ENCODE data around the gene L2HGDH.
A peak's percentile ranks its signal among the peaks of the same experiment; 100 is the strongest.
"Not testable (repeated sequence)": the region's sequence is repeated elsewhere in the genome, so short reads cannot be mapped to it uniquely, and the experiment has no call there.

The L2HGDH gene

GRCh38 chr14:50311972-50312733 lies at the start of gene L2HGDH, which contains the start of gene DMAC2L:
L2HGDH (minus strand) TSS chr14:50312229; CDS start chr14:50312150, 79 bp downstream.
DMAC2L (plus strand) TSS chr14:50312324; CDS start chr14:50321488, 9,164 bp downstream.
- DNase-seq (ENCODE audit: low spot score): peak; percentile 99

- DNase-seq (ENCODE audit: low spot score): no peak
These were observed 48.8 kb upstream of the L2HGDH start for GRCh38 chr14:50360851-50361250.

- no peak for DNase-seq (ENCODE audit: low spot score)
These were observed 48.1 kb upstream of the L2HGDH start for GRCh38 chr14:50360093-50360492.

GRCh38 chr14:50359631-50360030 lies 47.6 kb upstream of the L2HGDH start:
- no peak for DNase-seq (ENCODE audit: low spot score)

DNA sequence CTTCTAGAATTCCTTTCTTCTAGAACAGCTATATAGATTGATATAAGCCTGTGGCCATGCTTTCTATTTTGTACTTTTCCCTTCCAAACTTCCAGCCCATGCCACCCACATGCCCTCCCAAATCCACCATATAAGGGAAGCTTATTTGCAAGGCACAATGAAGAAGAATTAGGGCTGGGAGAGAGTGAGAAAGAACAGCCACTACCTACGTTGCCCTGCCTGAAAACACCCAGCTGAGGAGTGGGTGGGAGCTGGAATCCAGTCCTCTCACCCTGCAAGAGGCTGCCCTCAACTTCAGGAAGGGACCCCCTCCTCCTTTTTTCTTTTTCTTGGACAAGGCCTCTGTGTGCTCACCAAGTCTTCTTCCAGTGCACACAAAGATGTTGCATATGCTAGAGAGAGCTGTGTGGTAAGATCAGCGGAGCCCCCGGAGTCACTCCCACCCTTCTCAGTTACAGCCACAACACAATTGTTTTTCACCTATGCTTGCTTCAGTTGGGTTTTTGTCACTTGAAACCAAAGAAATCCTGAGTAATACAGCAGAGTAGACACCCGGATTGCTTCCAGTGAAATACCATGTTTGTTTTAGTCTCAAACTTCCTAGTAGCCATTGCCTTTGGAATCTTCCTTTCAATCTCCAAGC lies 45.8 kb upstream of the L2HGDH start:
- DNase-seq (ENCODE audit: low spot score): no peak

DNA sequence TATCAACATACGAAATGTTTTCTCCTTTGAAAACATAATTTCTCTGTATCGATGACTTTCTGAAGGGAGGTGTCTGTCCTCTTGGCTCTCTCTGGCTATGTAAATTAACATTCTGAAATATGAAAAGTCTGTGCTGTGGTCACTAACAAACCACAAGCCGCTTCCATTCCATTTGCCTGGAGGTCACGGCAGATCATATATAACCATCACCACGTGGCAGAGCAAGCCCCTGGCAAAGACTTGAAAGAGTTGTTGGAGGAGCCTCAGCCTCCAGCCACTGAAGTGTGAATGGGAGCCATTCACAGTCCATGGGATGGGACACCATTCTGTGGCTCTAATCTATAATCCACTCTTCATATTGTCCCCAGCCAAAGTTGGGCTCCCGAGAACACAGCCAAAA lies 45.1 kb upstream of the L2HGDH start:
- no peak for DNase-seq (ENCODE audit: low spot score)

DNA sequence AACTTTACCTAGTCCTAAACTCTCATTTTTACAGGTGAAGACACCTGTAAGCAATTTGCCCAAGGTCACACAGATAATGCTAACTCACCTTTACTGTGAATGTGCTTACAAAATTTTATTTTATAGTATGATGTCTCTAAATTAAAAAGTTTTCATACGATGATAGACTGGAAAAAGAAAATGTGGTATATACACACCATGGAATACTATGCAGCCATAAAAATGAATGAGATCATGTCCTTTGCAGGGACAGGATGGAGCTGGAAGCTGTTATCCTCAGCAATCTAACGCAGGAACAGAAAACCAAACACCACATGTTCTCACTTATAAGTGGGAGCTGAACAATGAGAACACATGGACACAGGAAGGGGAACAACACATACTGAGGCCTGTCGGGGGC lies 44.3 kb upstream of the L2HGDH start:
- DNase-seq (ENCODE audit: low spot score): not testable (repeated sequence)

DNA sequence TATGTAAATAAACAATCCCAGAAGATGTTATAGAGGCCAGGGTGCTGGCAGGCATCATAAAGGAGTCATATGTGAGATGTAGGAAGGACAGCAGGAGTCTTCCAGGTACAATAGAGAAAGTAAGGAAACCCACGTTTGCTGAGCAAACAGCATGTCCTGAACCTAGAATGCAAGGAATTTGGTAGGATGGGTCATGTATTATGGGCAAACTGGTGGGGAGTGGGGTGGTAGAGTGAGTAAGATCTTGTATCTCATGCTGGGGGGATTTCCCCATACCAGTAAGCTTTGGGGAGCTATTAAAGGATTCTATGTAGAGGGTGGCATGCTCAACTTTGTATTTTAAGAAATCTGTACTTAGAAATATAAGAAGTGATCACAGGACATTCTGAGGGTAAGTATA lies 43.7 kb upstream of the L2HGDH start:
- DNase-seq (ENCODE audit: low spot score): no peak

GRCh38 chr14:50354527-50354926 lies 42.5 kb upstream of the L2HGDH start:
- DNase-seq (ENCODE audit: low spot score): no peak

- DNase-seq (ENCODE audit: low spot score): peak; percentile 30
These were observed 41.1 kb upstream of the L2HGDH start for GRCh38 chr14:50353126-50353525.

GRCh38 chr14:50352584-50352983 lies 40.6 kb upstream of the L2HGDH start:
- DNase-seq (ENCODE audit: low spot score): no peak

GRCh38 chr14:50350975-50351374 lies 38.9 kb upstream of the L2HGDH start:
- peak; percentile 24 for DNase-seq (ENCODE audit: low spot score)

GRCh38 chr14:50348933-50349332 lies 36.9 kb upstream of the L2HGDH start:
- no peak for DNase-seq (ENCODE audit: low spot score)

DNA sequence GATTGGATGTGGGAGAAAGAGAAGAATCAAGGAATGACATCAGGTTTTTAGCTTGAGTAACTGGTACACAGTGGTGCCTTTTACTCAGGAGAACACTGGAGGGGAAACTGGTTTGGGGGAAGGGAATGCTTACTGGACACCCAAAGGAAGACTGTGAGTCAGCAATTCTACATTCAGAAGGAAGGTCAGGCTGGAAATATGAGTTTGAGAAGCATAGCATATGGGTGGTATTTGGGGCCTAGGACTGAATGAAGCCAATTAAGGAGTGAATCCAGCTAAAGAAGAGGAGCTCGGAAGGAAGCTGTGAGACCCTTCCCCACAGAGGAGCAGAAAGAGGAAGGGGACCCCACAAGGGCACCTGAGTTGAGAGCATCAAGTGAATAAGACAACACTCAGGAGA lies 35.5 kb upstream of the L2HGDH start:
- peak; percentile 43 for DNase-seq (ENCODE audit: low spot score)

DNA sequence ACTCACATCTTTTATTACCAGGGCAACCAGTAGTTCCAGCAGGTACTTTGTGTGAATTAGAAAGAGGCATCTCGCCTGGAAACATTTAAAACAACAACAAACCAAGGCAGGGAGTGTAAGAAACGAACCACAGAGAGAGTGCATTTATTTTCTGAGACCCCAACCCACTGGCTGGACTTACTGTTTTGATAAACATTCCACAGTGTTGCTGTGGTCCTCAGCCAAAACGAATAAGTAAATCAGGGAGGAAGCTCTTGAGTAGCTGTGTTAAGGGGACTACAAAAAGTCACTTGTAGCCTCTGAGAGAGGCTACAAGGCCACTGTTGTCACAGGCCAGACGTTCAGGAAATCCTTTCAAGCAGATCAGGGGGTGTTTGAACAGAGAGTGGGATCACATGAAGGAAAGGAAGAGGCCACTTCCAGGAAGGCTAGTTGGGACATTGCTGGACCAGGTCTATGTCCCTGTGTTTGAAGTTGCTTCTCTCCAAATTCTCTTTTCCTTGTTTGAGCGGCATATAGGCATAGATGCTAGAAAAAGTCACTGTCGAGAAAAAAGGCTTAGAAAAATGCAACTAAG lies 33.9 kb upstream of the L2HGDH start:
- no peak for DNase-seq (ENCODE audit: low spot score)

- no peak for DNase-seq (ENCODE audit: low spot score)
These were observed 33.0 kb upstream of the L2HGDH start for GRCh38 chr14:50344876-50345563.

DNA sequence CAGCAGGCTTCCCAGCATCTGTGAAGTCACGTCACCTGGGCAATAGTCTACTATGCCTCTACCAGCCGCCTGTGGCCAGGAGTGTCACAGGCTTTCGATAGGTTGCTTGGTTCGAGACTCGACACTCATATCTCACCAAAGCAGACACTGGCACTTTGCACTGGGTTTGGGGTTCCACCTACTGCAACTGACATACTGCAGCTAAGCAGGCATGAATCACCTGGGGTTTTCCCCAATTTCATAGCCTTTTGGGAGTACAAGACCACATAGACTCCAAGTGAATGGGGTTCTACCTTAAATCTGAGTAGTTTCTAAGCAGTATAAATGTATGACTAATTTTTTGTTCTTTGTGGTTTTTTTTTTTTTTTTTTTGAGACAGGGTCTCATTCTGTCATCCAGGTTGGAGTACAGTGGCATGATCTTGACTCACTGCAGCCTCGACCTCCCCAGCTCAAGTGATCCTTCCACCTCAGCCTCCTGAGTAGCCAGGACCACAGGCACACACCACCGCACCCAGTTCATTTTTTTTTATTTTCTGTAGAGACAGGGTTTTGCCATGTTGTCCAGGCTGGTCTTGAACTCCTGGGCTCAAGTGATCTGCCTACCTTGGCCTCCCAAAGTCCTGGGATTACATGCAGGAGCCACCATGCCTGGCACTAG lies 32.2 kb upstream of the L2HGDH start:
- DNase-seq (ENCODE audit: low spot score): no peak

- DNase-seq (ENCODE audit: low spot score): no peak
These were observed 31.4 kb upstream of the L2HGDH start for GRCh38 chr14:50343434-50343833.

- DNase-seq (ENCODE audit: low spot score): peak; percentile 87
These were observed 30.4 kb upstream of the L2HGDH start for GRCh38 chr14:50342221-50343078.

- DNase-seq (ENCODE audit: low spot score): no peak
These were observed 28.9 kb upstream of the L2HGDH start for GRCh38 chr14:50340963-50341362.

DNA sequence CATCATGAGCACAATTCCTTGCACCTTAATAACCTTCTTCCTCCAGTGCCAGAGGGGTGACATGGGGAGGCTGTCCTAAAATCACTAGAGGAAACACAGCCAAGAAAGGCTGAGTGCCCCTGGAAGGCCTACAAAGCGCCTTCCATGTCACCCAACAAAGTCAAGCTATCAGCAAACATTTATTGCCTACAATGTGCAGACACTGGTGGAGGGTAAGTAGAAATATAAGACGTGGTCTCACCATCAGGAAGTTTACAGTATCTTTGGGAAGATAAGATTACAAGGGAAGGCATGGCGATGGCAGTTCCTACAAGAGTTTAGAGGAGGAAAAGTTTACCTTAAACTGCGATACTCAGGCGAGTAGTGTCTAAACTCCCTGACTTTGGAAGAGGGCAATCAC lies 28.0 kb upstream of the L2HGDH start:
- DNase-seq (ENCODE audit: low spot score): no peak

All from AG20443 (cell line).